Kidney (tissue), 14 donors: ENCODE data around the gene ABHD14A. TPM values are rescaled to one million over a fixed set of nuclear protein-coding genes. Genes with fewer than 3 reads are reported as not detected.

ENCODE experiments used
- DNase-seq, 5 donors: peaks; one replicate each; pipeline ENCODE4 v3.0.0-alpha.2; 2013 to 2020
- FAIRE-seq: peaks from 2 replicates; lab custom pipeline; 2012; peaks lifted over from hg19 to GRCh38; lab: Jason Lieb, UNC
- H3K27ac ChIP-seq, 2 donors: one replicate each; pipeline ENCODE4 v1.7.0; 2013; ENCODE audit warnings: low read depth in 2 of 2, low read length in 2 of 2, inconsistent platforms in 1 of 2
- H3K27me3 ChIP-seq: one replicate; pipeline ENCODE4 v1.7.1; 2013; ENCODE audit warnings: low read length, inconsistent platforms; ENCODE audit not compliant: control insufficient read depth, insufficient read depth
- H3K36me3 ChIP-seq, 3 donors: one replicate each; pipeline versions ENCODE4 v1.7.0 to v1.7.1; 2013; ENCODE audit warnings: low read length in 3 of 3, control low read depth in 1 of 3, inconsistent platforms in 1 of 3; ENCODE audit not compliant: insufficient read depth in 3 of 3, control insufficient read depth in 2 of 3
- H3K4me1 ChIP-seq, 3 donors: one replicate each; pipeline versions ENCODE4 v1.7.0 to v1.7.1; 2013; ENCODE audit warnings: low read length in 3 of 3, inconsistent platforms in 1 of 3, low read depth in 1 of 3; ENCODE audit not compliant: control insufficient read depth in 2 of 3, insufficient read depth in 2 of 3
- H3K4me3 ChIP-seq, 3 donors: one replicate each; pipeline versions ENCODE4 v1.7.0 to v1.8.1; 2013; ENCODE audit warnings: low read length in 3 of 3, control low read depth in 1 of 3, inconsistent platforms in 1 of 3
- H3K9ac ChIP-seq, 3 donors: one replicate each; pipeline versions ENCODE4 v1.7.0 to v1.7.1; 2013; ENCODE audit warnings: low read length in 3 of 3, control low read depth in 1 of 3, inconsistent platforms in 1 of 3
- H3K9me3 ChIP-seq, 3 donors: one replicate each; pipeline versions ENCODE4 v1.7.0 to v1.7.1; 2013; ENCODE audit warnings: low read length in 3 of 3, control low read depth in 1 of 3, inconsistent platforms in 1 of 3; ENCODE audit not compliant: control insufficient read depth in 2 of 3, insufficient read depth in 1 of 3
- CTCF ChIP-seq: IDR thresholded peaks from 3 replicates; pipeline ENCODE4 v1.5.1; 2012; ENCODE audit warnings: mild to moderate bottlenecking, moderate library complexity, borderline replicate concordance; ENCODE audit not compliant: insufficient read depth; ENCODE audit errors: extremely low read depth
- intact Hi-C: fragments of 100-400 bp; cut with DNase I; formaldehyde crosslinking; loops from one replicate; pipeline ENCODE4 v1.11.1; 2022
- polyA plus RNA-seq: library from polyadenylated mRNA; stranded (reverse); fragments of 350-450 nt; fragmentation: Illumina TruSeq; extraction: RNeasy Lipid Tissue Mini Kit (QIAGEN cat#74804); gene quantifications from one replicate; pipeline ENCODE4 v1.2.3, GENCODE V29; 2014; ENCODE audit warnings: low read depth, low replicate concordance; ENCODE audit not compliant: insufficient read depth
- total RNA-seq: library from RNA; stranded (reverse); fragmentation: NEBNext Ultra II Directional; extraction: Animal tissue kit (Norgen Biotek cat#: 25700); gene quantifications from one replicate; pipeline ENCODE4 v1.2.1, GENCODE V29; 2021
- donor health status: control.
- donor health status: control.
- donor health status: control.
- donor health status: control.
- donor health status: control.
- donor health status: DM: yes; HTN: yes; CAD: no.
- donor health status: Normal renal cell carcinoma (clear cell type).

The ABHD14A gene
- total and polyA plus RNA-seq, 2 donors from 2014 or later: 20.7 to 50.5 TPM

- H3K27ac ChIP-seq: peak overlapping the region in 1 of 2 donors; percentile 63
- no peaks in the 10 kb centered on the region for H3K27me3 ChIP-seq
- DNase-seq (no peak), FAIRE-seq (no peak)
- H3K9me3 ChIP-seq: no peaks in the 10 kb centered on the region
- no peak for TF ChIP-seq CTCF
- H3K4me3 ChIP-seq: no peak overlapping the region
- H3K9ac ChIP-seq: peak overlapping the region in 1 of 3 donors; percentile 51
- peaks cover 0 to 17% (median 3%) of the 10 kb centered on the region in 3 donors for H3K4me1 ChIP-seq
- intact Hi-C loops: loop anchor here (5.0 kb wide), 2 partner anchors 117 to 137 kb away; no protein-coding TSS in a partner anchor
- no peaks in the 10 kb centered on the region for H3K36me3 ChIP-seq
Observed at GRCh38 chr3:52004906-52005395, 30.1 kb downstream of the ABHD14A start.

- Histone ChIP-seq H3K36me3 (no peaks in the 10 kb centered on the region), H3K4me3 (no peak overlapping the region), H3K4me1 (peaks cover 0 to 17% (median 3%) of the 10 kb centered on the region in 3 donors), H3K9me3 (no peaks in the 10 kb centered on the region), H3K9ac (peak overlapping the region in 1 of 3 donors; percentile 51), H3K27me3 (no peaks in the 10 kb centered on the region), H3K27ac (peak overlapping the region in 1 of 2 donors; percentile 63)
- FAIRE-seq: no peak
- no peak for TF ChIP-seq CTCF
- intact Hi-C loops: no loop called here
- DNase-seq: peak; percentile 83 to 95 (median 89)
Observed at GRCh38 chr3:52005571-52005986, 30.7 kb downstream of the ABHD14A start.

- H3K9me3 ChIP-seq: no peaks in the 10 kb centered on the region
- H3K27ac ChIP-seq: no peak overlapping the region
- peaks cover 0 to 17% (median 3%) of the 10 kb centered on the region in 3 donors for H3K4me1 ChIP-seq
- no peak overlapping the region for H3K4me3 ChIP-seq
- intact Hi-C loops: no loop called here
- FAIRE-seq (no peak), DNase-seq (no peak)
- no peaks in the 10 kb centered on the region for H3K27me3 ChIP-seq
- H3K9ac ChIP-seq: no peak overlapping the region
- no peak for TF ChIP-seq CTCF
- no peaks in the 10 kb centered on the region for H3K36me3 ChIP-seq
Observed at GRCh38 chr3:52006017-52006819, 31.4 kb downstream of the ABHD14A start.
